ENCODE data around the gene TRMT1.

Gene TRMT1

DNA sequence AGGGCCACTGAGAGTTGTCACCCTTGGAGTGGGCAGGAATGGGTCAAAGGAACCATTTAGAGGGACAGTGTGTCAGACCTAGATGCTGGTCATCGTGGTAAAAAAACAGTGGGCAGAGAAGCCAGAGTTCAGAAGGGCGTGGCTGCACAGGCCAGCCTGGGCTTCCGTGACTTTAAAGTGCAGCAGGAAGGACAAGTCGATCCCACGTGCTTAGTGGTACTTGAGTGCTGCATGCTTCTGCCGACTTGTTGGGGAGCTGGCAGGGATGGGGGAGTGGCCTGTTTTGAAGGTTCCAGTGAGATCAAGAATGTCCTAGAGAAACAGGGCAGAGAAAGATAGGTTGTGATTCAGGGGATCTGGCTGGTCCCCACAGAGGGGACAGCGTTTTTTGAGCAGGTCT, 30.9 kb downstream of the TRMT1 start:
- H3K9ac ChIP-seq (ENCODE audit: low read depth, low read length), result no peak overlapping the region
- no peak overlapping the region for H3K4me3 ChIP-seq (ENCODE audit: low read depth in 1 of 2, low read length in 2 of 2)
- no peaks in the 10 kb centered on the region for H3K79me2 ChIP-seq (ENCODE audit: insufficient read depth, low read length)

DNA sequence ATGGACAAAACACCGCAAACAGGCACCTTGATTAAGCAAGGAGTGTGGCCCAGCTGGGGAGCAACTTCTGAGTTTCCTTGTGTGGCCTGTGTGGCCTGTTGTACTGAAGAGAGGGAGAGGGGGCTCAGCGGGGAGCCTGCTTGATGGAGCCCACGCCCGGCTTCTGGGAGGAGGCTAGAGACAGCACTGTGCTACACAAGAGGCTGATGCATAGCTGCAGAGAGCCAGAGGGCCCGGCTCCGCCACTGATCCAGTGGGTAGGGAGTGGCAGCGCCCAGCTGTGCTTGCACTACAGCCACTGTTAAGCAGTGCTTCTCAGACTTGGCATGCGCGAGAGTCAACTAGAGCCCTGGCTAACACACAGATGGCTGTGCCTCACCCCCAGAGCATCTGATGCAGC, 32.9 kb downstream of the TRMT1 start:
- Histone ChIP-seq H3K4me1 (ENCODE audit: insufficient read depth, low read length) (no peaks in the 10 kb centered on the region), H3K4me3 (ENCODE audit: low read depth in 1 of 2, low read length in 2 of 2) (no peak overlapping the region), H3K27me3 (ENCODE audit: insufficient read depth, low read length, poor library complexity) (no peaks in the 10 kb centered on the region), H3K9ac (ENCODE audit: low read depth, low read length) (no peak overlapping the region), H3K4me2 (ENCODE audit: insufficient read depth, low read length) (no peak overlapping the region), H3K27ac (ENCODE audit: low read length) (no peak overlapping the region), H3K36me3 (ENCODE audit: insufficient read depth, low read length) (no peaks in the 10 kb centered on the region), H2AFZ (ENCODE audit: low read depth, low read length) (no peak overlapping the region), H3K9me3 (ENCODE audit: insufficient read depth, low read length, severe bottlenecking) (no peaks in the 10 kb centered on the region), H4K20me1 (ENCODE audit: insufficient read depth, low read length) (no peaks in the 10 kb centered on the region), H3K79me2 (ENCODE audit: insufficient read depth, low read length) (no peaks in the 10 kb centered on the region)
- DNase-seq (no peak), ATAC-seq (ENCODE audit: insufficient read depth, low read depth) (no peak)
- no peak for TF ChIP-seq EZH2 (IDR thresholded peaks at IDR 0.05; ENCODE audit: borderline replicate concordance, low read depth, low read length, severe bottlenecking)
- TF ChIP-seq, protein P1, sequence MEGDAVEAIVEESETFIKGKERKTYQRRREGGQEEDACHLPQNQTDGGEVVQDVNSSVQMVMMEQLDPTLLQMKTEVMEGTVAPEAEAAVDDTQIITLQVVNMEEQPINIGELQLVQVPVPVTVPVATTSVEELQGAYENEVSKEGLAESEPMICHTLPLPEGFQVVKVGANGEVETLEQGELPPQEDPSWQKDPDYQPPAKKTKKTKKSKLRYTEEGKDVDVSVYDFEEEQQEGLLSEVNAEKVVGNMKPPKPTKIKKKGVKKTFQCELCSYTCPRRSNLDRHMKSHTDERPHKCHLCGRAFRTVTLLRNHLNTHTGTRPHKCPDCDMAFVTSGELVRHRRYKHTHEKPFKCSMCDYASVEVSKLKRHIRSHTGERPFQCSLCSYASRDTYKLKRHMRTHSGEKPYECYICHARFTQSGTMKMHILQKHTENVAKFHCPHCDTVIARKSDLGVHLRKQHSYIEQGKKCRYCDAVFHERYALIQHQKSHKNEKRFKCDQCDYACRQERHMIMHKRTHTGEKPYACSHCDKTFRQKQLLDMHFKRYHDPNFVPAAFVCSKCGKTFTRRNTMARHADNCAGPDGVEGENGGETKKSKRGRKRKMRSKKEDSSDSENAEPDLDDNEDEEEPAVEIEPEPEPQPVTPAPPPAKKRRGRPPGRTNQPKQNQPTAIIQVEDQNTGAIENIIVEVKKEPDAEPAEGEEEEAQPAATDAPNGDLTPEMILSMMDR (IDR thresholded peaks at IDR 0.05; ENCODE audit: borderline replicate concordance, extremely low read depth, low read length, poor library complexity, severe bottlenecking), result no peak

More for the DNA sequence above, 30.9 kb downstream of the TRMT1 start:
- DNase-seq, result no peak
- no peaks in the 10 kb centered on the region for H3K9me3 ChIP-seq (ENCODE audit: insufficient read depth, low read length, severe bottlenecking)
- no peaks in the 10 kb centered on the region for H3K36me3 ChIP-seq (ENCODE audit: insufficient read depth, low read length)
- no peak for ATAC-seq (ENCODE audit: insufficient read depth, low read depth)
- TF ChIP-seq, protein P1 (IDR thresholded peaks at IDR 0.05; ENCODE audit: borderline replicate concordance, extremely low read depth, low read length, poor library complexity, severe bottlenecking), result no peak
- H3K27ac ChIP-seq (ENCODE audit: low read length), result no peak overlapping the region
- H3K27me3 ChIP-seq (ENCODE audit: insufficient read depth, low read length, poor library complexity), result no peaks in the 10 kb centered on the region
- H2AFZ ChIP-seq (ENCODE audit: low read depth, low read length), result no peak overlapping the region
- H3K4me2 ChIP-seq (ENCODE audit: insufficient read depth, low read length), result no peak overlapping the region
- no peaks in the 10 kb centered on the region for H3K4me1 ChIP-seq (ENCODE audit: insufficient read depth, low read length)
- H4K20me1 ChIP-seq (ENCODE audit: insufficient read depth, low read length), result no peaks in the 10 kb centered on the region

DNA sequence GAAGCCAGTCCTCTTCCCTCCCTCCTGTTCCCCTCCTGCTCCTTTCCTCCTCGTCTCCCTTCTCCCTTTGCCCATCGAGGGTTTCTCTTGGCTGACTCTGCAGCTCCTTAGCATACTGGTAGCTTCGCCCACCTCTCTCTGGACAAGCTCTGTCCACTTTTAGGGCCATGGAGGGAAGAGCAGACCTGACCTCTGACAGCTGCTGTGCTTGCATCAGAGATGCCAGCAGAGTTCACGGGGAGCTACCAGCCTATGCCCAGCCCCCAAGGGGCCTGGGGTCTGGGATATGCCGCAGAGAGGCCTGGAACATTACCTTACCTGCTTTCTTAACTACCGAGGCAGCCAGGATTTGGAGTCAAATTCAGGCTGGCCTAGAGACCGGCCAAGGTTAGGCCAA, 33.5 kb downstream of the TRMT1 start:
- TF ChIP-seq EZH2 (IDR thresholded peaks at IDR 0.05; ENCODE audit: borderline replicate concordance, low read depth, low read length, severe bottlenecking), result no peak
- TF ChIP-seq, protein P1 (IDR thresholded peaks at IDR 0.05; ENCODE audit: borderline replicate concordance, extremely low read depth, low read length, poor library complexity, severe bottlenecking), result no peak
- Histone ChIP-seq H3K79me2 (ENCODE audit: insufficient read depth, low read length) (no peaks in the 10 kb centered on the region), H3K4me1 (ENCODE audit: insufficient read depth, low read length) (no peaks in the 10 kb centered on the region), H3K9me3 (ENCODE audit: insufficient read depth, low read length, severe bottlenecking) (no peaks in the 10 kb centered on the region), H4K20me1 (ENCODE audit: insufficient read depth, low read length) (no peaks in the 10 kb centered on the region), H2AFZ (ENCODE audit: low read depth, low read length) (no peak overlapping the region), H3K9ac (ENCODE audit: low read depth, low read length) (no peak overlapping the region), H3K4me2 (ENCODE audit: insufficient read depth, low read length) (no peak overlapping the region), H3K27me3 (ENCODE audit: insufficient read depth, low read length, poor library complexity) (no peaks in the 10 kb centered on the region), H3K27ac (ENCODE audit: low read length) (no peak overlapping the region), H3K4me3 (ENCODE audit: low read depth in 1 of 2, low read length in 2 of 2) (no peak overlapping the region), H3K36me3 (ENCODE audit: insufficient read depth, low read length) (no peaks in the 10 kb centered on the region)
- ATAC-seq (ENCODE audit: insufficient read depth, low read depth), result no peak
- no peak for DNase-seq

All from DND-41 (cell line).